ENCODE results near the gene DCBLD2. TPM values are rescaled to one million over a fixed set of nuclear protein-coding genes. Genes with fewer than 3 reads are reported as not detected.

Gene DCBLD2
- total RNA-seq, 1 experiment from 2014 or later, result 48.0 TPM

DNA sequence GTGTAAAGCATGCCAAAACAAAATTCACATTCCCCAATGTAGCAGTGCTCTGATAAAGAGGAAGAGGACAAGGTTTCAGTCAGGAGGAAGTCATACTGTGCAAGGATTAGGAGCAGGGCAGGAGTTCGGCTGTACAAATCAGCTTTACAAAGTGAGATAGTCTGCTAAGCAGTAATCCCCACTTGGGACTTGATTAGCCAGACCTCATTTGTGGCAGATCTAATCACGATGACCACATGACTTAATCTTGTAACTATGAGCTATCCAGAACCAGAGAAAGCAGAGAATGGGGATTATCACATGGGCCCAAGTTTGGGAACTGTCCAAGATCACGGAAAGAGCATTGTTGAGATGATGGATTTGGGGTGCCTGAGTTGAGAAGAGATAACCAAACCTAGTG lies 7.8 kb downstream of the DCBLD2 start:
- no peaks in the 10 kb centered on the region for H3K27me3 Mint-ChIP-seq (ENCODE audit: low read depth)
- Histone ChIP-seq H2BK15ac (ENCODE audit: low read depth, low read length) (no peak overlapping the region), H3K27me3 (ENCODE audit: insufficient read depth, low read length) (no peaks in the 10 kb centered on the region), H4K8ac (replicated peaks; ENCODE audit: insufficient read length, low read depth, low read length) (no peak overlapping the region), H3K18ac (ENCODE audit: insufficient read length, low read depth, low read length) (no peak overlapping the region), H3K14ac (ENCODE audit: insufficient read depth, low read length) (no peak overlapping the region), H2BK5ac (ENCODE audit: insufficient read length, low read length) (no peak overlapping the region), H4K20me1 (ENCODE audit: control insufficient read depth, insufficient read depth, insufficient read length) (no peaks in the 10 kb centered on the region), H2BK120ac (ENCODE audit: low read depth, low read length, poor library complexity, severe bottlenecking) (no peak overlapping the region), H2BK12ac (ENCODE audit: insufficient read length, low read depth, low read length) (no peak overlapping the region), H2AK5ac (ENCODE audit: insufficient read length, low read length) (no peak overlapping the region), H4K91ac (ENCODE audit: insufficient read length, low read depth, low read length) (no peak overlapping the region), H3K9ac (ENCODE audit: extremely low read depth, insufficient read length, low read length) (no peak overlapping the region), H3K23me2 (ENCODE audit: insufficient read length, low read depth, low read length, poor library complexity, severe bottlenecking) (no peaks in the 10 kb centered on the region), H3K9me3 (ENCODE audit: control insufficient read depth, low read depth, low read length) (no peaks in the 10 kb centered on the region), H3K4ac (ENCODE audit: low read depth, low read length) (no peak overlapping the region), H2BK20ac (ENCODE audit: low read depth, low read length, poor library complexity, severe bottlenecking) (no peak overlapping the region), H3K4me1 (ENCODE audit: insufficient read depth, low read length) (peaks cover 7% of the 10 kb centered on the region; the same call in 1 of the 2 replicates), H4K5ac (ENCODE audit: insufficient read length, low read depth, low read length) (no peak overlapping the region), H3T11ph (ENCODE audit: low read length) (no peak overlapping the region), H3K56ac (ENCODE audit: insufficient read length, low read depth, low read length) (no peak overlapping the region), H3K79me1 (ENCODE audit: insufficient read depth, low read depth, low read length, poor library complexity, severe bottlenecking) (peaks cover 3% of the 10 kb centered on the region), H3K4me2 (ENCODE audit: insufficient read depth, insufficient read length, low read length) (no peak overlapping the region), H2AFZ (ENCODE audit: low read length) (no peak overlapping the region), H3K79me2 (ENCODE audit: insufficient read depth, low read length) (peaks cover 19% of the 10 kb centered on the region; the same call in 1 of the 2 replicates), H3K23ac (ENCODE audit: insufficient read length, low read depth, low read length) (no peak overlapping the region), H3K27ac (ENCODE audit: insufficient read length, low read depth, low read length) (no peak overlapping the region)
- WGBS (ENCODE audit: extremely low coverage, insufficient read length, low lambda C conversion rate), result no CpG with 5 or more reads among the region's 3 CpGs
- peak overlapping the region in 1 of 3 experiments; percentile 6; a peak in 3 of 7 replicates for H3K27ac Mint-ChIP-seq
- H3K36me3 Mint-ChIP-seq (ENCODE audit: insufficient read depth in 1 of 3, low read depth in 3 of 3), result no peaks in the 10 kb centered on the region; a peak in 1 of 7 replicates
- peaks cover 20 to 29% of the 10 kb centered on the region in 2 experiments for H3K4me1 Mint-ChIP-seq
- DNase-seq, result no peak
- TF ChIP-seq, protein P1, sequence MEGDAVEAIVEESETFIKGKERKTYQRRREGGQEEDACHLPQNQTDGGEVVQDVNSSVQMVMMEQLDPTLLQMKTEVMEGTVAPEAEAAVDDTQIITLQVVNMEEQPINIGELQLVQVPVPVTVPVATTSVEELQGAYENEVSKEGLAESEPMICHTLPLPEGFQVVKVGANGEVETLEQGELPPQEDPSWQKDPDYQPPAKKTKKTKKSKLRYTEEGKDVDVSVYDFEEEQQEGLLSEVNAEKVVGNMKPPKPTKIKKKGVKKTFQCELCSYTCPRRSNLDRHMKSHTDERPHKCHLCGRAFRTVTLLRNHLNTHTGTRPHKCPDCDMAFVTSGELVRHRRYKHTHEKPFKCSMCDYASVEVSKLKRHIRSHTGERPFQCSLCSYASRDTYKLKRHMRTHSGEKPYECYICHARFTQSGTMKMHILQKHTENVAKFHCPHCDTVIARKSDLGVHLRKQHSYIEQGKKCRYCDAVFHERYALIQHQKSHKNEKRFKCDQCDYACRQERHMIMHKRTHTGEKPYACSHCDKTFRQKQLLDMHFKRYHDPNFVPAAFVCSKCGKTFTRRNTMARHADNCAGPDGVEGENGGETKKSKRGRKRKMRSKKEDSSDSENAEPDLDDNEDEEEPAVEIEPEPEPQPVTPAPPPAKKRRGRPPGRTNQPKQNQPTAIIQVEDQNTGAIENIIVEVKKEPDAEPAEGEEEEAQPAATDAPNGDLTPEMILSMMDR (conservative IDR thresholded peaks at IDR 0.05), result no peak
- H3K4me3 Mint-ChIP-seq, result no peak overlapping the region
- H3K9me3 Mint-ChIP-seq, result no peaks in the 10 kb centered on the region
